HG02943 (cell line): ENCODE measurements around the gene TK1.
"Not testable (repeated sequence)": the region's sequence is repeated elsewhere in the genome, so short reads cannot be mapped to it uniquely, and the experiment has no call there.

Experiments used
- ATAC-seq: cut with Tn5 transposase; IDR thresholded peaks from one replicate; pipeline ENCODE4 v1.9.1; 2021; ENCODE audit warnings: mild to moderate bottlenecking, low read depth, moderate library complexity; ENCODE audit not compliant: unreplicated experiment

The TK1 gene

GRCh38 chr17:78186692-78187595, at the start of gene TK1, which contains the start of gene AFMID:
TK1 (minus strand) TSS chr17:78187052; CDS start chr17:78186994, 58 bp downstream.
AFMID (plus strand) TSS chr17:78187362; CDS start chr17:78187371, 9 bp downstream.
- peak; percentile 69 for ATAC-seq

- no peak for ATAC-seq
Observed at GRCh38 chr17:78235885-78236284, 49.0 kb upstream of the TK1 start.

- ATAC-seq = not testable (repeated sequence)
Observed at GRCh38 chr17:78235022-78235421, 48.2 kb upstream of the TK1 start.

GRCh38 chr17:78234261-78234865, 47.5 kb upstream of the TK1 start:
- ATAC-seq = no peak

GRCh38 chr17:78233678-78234077, 46.8 kb upstream of the TK1 start:
- no peak for ATAC-seq

GRCh38 chr17:78232859-78233173, 46.0 kb upstream of the TK1 start:
- no peak for ATAC-seq

- ATAC-seq = no peak
Observed at GRCh38 chr17:78231991-78232858, 45.4 kb upstream of the TK1 start.

GRCh38 chr17:78230996-78231935, 44.4 kb upstream of the TK1 start, which contains the start of gene TMEM235:
TMEM235 (plus strand) TSS chr17:78231631; CDS start chr17:78232024, 393 bp downstream.
- no peak for ATAC-seq

GRCh38 chr17:78230252-78230962, 43.6 kb upstream of the TK1 start:
- no peak for ATAC-seq

GRCh38 chr17:78228176-78228575, 41.3 kb upstream of the TK1 start:
- ATAC-seq = no peak

GRCh38 chr17:78227455-78227916, 40.6 kb upstream of the TK1 start:
- no peak for ATAC-seq

GRCh38 chr17:78226759-78227454, 40.1 kb upstream of the TK1 start:
- no peak for ATAC-seq

GRCh38 chr17:78226055-78226758, 39.4 kb upstream of the TK1 start:
- no peak for ATAC-seq

- ATAC-seq = no peak
Observed at GRCh38 chr17:78225088-78225865, 38.4 kb upstream of the TK1 start.

- no peak for ATAC-seq
Observed at GRCh38 chr17:78224231-78225087, 37.6 kb upstream of the TK1 start.

- ATAC-seq = no peak
Observed at GRCh38 chr17:78223765-78224164, 36.9 kb upstream of the TK1 start.
